Natural killer cell treated with Interleukin-12 subunit alpha and Interleukin-12 subunit beta and Interleukin-15 and Interleukin-18, amount 100 ng/mL, for 72 hours (primary cell): Measurements from ENCODE around the gene CNBP. TPM values are rescaled to one million over a fixed set of nuclear protein-coding genes. Genes with fewer than 3 reads are reported as not detected.
A peak's percentile ranks its signal among the peaks of the same experiment; 100 is the strongest.

Source experiments
- ATAC-seq, 2 donors: fragments of 150-1000 bp; cut with Tn5 transposase in 1 of 2; sonication (Bioruptor Pico), chemical (Tn5 transposase) in 1 of 2; 2 replicates each; pipeline ENCODE4 v1.10.0; 2021
- DNase-seq: peaks from one replicate; pipeline ENCODE4 v3.0.0; 2022; ENCODE audit warnings: low spot score
- H3K27ac Mint-ChIP-seq, 2 donors: 1 replicate in 1 of 2; 2 replicates in 1 of 2; pipeline ENCODE4 v1.8.0; 2022; ENCODE audit warnings: mixed read lengths in 2 of 2, mild to moderate bottlenecking in 1 of 2, moderate library complexity in 1 of 2
- H3K27me3 Mint-ChIP-seq, 2 donors: 1 replicate in 1 of 2; 2 replicates in 1 of 2; pipeline ENCODE4 v1.8.0; 2022; ENCODE audit warnings: mixed read lengths in 2 of 2
- H3K36me3 Mint-ChIP-seq: one replicate; pipeline ENCODE4 v1.8.0; 2022; ENCODE audit warnings: mixed read lengths
- H3K4me1 Mint-ChIP-seq, 2 donors: 1 replicate in 1 of 2; 2 replicates in 1 of 2; pipeline ENCODE4 v1.8.0; 2022; ENCODE audit warnings: low read depth in 2 of 2, mixed read lengths in 2 of 2, mild to moderate bottlenecking in 1 of 2
- H3K4me3 Mint-ChIP-seq: one replicate; pipeline ENCODE4 v1.8.0; 2022; ENCODE audit warnings: mixed read lengths
- H3K9me3 Mint-ChIP-seq: 2 replicates; pipeline ENCODE4 v1.8.0; 2022; ENCODE audit warnings: mixed read lengths
- total RNA-seq, 2 donors: library from RNA; stranded (reverse); gene quantifications; one replicate each; pipeline ENCODE4 v1.2.3, GENCODE V29; 2022

Gene CNBP
- total RNA-seq, 2 donors from 2014 or later: 230 to 268 TPM

GRCh38 chr3:129119365-129120100 is 64.2 kb downstream of the CNBP start:
- DNase-seq (no peak), ATAC-seq (no peak)
- peak overlapping the region; percentile 95 for H3K27ac Mint-ChIP-seq
- peaks cover 60 to 67% of the 10 kb centered on the region in 2 donors for H3K4me1 Mint-ChIP-seq
- H3K27me3 Mint-ChIP-seq: no peaks in the 10 kb centered on the region
- peaks cover 7% of the 10 kb centered on the region for H3K36me3 Mint-ChIP-seq
- peak overlapping the region; percentile 96 for H3K4me3 Mint-ChIP-seq
- no peaks in the 10 kb centered on the region for H3K9me3 Mint-ChIP-seq

- Mint-ChIP-seq H3K9me3 (no peaks in the 10 kb centered on the region), H3K27ac (peak overlapping the region; percentile 95)
These were observed 65.0 kb downstream of the CNBP start for GRCh38 chr3:129118745-129119144.

More at GRCh38 chr3:129118745-129119144, 65.0 kb downstream of the CNBP start:
- DNase-seq (no peak), ATAC-seq (no peak)
- Mint-ChIP-seq H3K27me3 (no peaks in the 10 kb centered on the region), H3K4me1 (peaks cover 64 to 70% of the 10 kb centered on the region in 2 donors), H3K4me3 (peak overlapping the region; percentile 96), H3K36me3 (peaks cover 7% of the 10 kb centered on the region)

Other genes with a start within 250 kb of the CNBP start
- gene CFAP92, start 189.8 kb downstream of the CNBP start, total RNA-seq: under 1 TPM in 1 of 2 donors, not detected in 1; 0.50 TPM
- gene EFCC1, start 182.6 kb downstream of the CNBP start, total RNA-seq: under 1 TPM in 1 of 2 donors, not detected in 1; 0.21 TPM
- gene GP9, start 123.1 kb downstream of the CNBP start, total RNA-seq: under 1 TPM in 1 of 2 donors, not detected in 1; 0.45 TPM
- gene RAB43, start 62.1 kb downstream of the CNBP start, total RNA-seq: 10 to 100 TPM; 50.7 to 53.9 TPM
- 10 to 100 TPM; 54.7 to 59.7 TPM for gene ISY1, start 22.8 kb downstream of the CNBP start, total RNA-seq
- gene COPG1, start 65.7 kb upstream of the CNBP start, total RNA-seq: 100 to 1,000 TPM; 203 to 236 TPM
- 10 to 100 TPM; 49.2 to 52.5 TPM for gene HMCES, start 95.0 kb upstream of the CNBP start, total RNA-seq
- 1 to 10 TPM; 1.0 to 2.3 TPM for gene EFCAB12, start 244.7 kb upstream of the CNBP start, total RNA-seq